Measurements from ENCODE around the gene POLR1E.

- no peak for TF ChIP-seq CTCF (conservative IDR thresholded peaks at IDR 0.05)
- no peak for TF ChIP-seq ZFX (IDR thresholded peaks at IDR 0.05)
Observed at GRCh38 chr9:37452611-37453010, 33.1 kb upstream of the POLR1E start.

All from C4-2B (cell line).